ENCODE data around the gene PLCL2.

PLCL2 gene

GRCh38 chr3:17074559-17074958 is 189.8 kb downstream of the PLCL2 start:
- DNase-seq (ENCODE audit: low read depth) = no peak
- no peak overlapping the region for H3K4me3 ChIP-seq (ENCODE audit: low read depth, low read length)
- TF ChIP-seq CTCF (IDR thresholded peaks at IDR 0.05; ENCODE audit: low read depth, low read length) = no peak
- TF ChIP-seq MAX (IDR thresholded peaks at IDR 0.05; ENCODE audit: low read depth, low read length) = no peak
- TF ChIP-seq MYC (IDR thresholded peaks at IDR 0.05; ENCODE audit: low read depth, low read length) = no peak
- TF ChIP-seq POLR2A (IDR thresholded peaks at IDR 0.05; ENCODE audit: extremely low read depth, insufficient read length) = no peak

GRCh38 chr3:17075358-17075757 is 190.6 kb downstream of the PLCL2 start:
- DNase-seq (ENCODE audit: low read depth) = no peak
- TF ChIP-seq POLR2A (IDR thresholded peaks at IDR 0.05; ENCODE audit: extremely low read depth, insufficient read length) = no peak
- no peak for TF ChIP-seq MAX (IDR thresholded peaks at IDR 0.05; ENCODE audit: low read depth, low read length)
- no peak for TF ChIP-seq MYC (IDR thresholded peaks at IDR 0.05; ENCODE audit: low read depth, low read length)
- TF ChIP-seq CTCF (IDR thresholded peaks at IDR 0.05; ENCODE audit: low read depth, low read length) = no peak
- H3K4me3 ChIP-seq (ENCODE audit: low read depth, low read length) = no peak overlapping the region

- H3K4me3 ChIP-seq (ENCODE audit: low read depth, low read length) = no peak overlapping the region
- TF ChIP-seq MAX (IDR thresholded peaks at IDR 0.05; ENCODE audit: low read depth, low read length) (no peak), POLR2A (IDR thresholded peaks at IDR 0.05; ENCODE audit: extremely low read depth, insufficient read length) (no peak), CTCF (IDR thresholded peaks at IDR 0.05; ENCODE audit: low read depth, low read length) (no peak), MYC (IDR thresholded peaks at IDR 0.05; ENCODE audit: low read depth, low read length) (no peak)
- no peak for DNase-seq (ENCODE audit: low read depth)
Measured at GRCh38 chr3:17075907-17076306, 191.2 kb downstream of the PLCL2 start.

GRCh38 chr3:17076940-17077605 is 192.3 kb downstream of the PLCL2 start:
- no peak for TF ChIP-seq POLR2A (IDR thresholded peaks at IDR 0.05; ENCODE audit: extremely low read depth, insufficient read length)
- TF ChIP-seq MYC (IDR thresholded peaks at IDR 0.05; ENCODE audit: low read depth, low read length) = no peak
- TF ChIP-seq MAX (IDR thresholded peaks at IDR 0.05; ENCODE audit: low read depth, low read length) = no peak
- no peak overlapping the region for H3K4me3 ChIP-seq (ENCODE audit: low read depth, low read length)
- DNase-seq (ENCODE audit: low read depth) = peak; percentile 8

- no peak overlapping the region for H3K4me3 ChIP-seq (ENCODE audit: low read depth, low read length)
- no peak for DNase-seq (ENCODE audit: low read depth)
- no peak for TF ChIP-seq MYC (IDR thresholded peaks at IDR 0.05; ENCODE audit: low read depth, low read length)
- TF ChIP-seq POLR2A (IDR thresholded peaks at IDR 0.05; ENCODE audit: extremely low read depth, insufficient read length) = no peak
- no peak for TF ChIP-seq MAX (IDR thresholded peaks at IDR 0.05; ENCODE audit: low read depth, low read length)
- TF ChIP-seq CTCF (IDR thresholded peaks at IDR 0.05; ENCODE audit: low read depth, low read length) = no peak
Measured at GRCh38 chr3:17077606-17078005, 192.9 kb downstream of the PLCL2 start.

GRCh38 chr3:17078926-17079465 is 194.2 kb downstream of the PLCL2 start:
- no peak for DNase-seq (ENCODE audit: low read depth)
- H3K4me3 ChIP-seq (ENCODE audit: low read depth, low read length) = no peak overlapping the region
- TF ChIP-seq MAX (IDR thresholded peaks at IDR 0.05; ENCODE audit: low read depth, low read length) (no peak), POLR2A (IDR thresholded peaks at IDR 0.05; ENCODE audit: extremely low read depth, insufficient read length) (no peak), MYC (IDR thresholded peaks at IDR 0.05; ENCODE audit: low read depth, low read length) (no peak), CTCF (IDR thresholded peaks at IDR 0.05; ENCODE audit: low read depth, low read length) (no peak)

All from NB4 (cell line).